ENCODE measurements around the gene FAM20A. TPM values are rescaled to one million over a fixed set of nuclear protein-coding genes. Genes with fewer than 3 reads are reported as not detected.

The FAM20A gene
- polyA plus RNA-seq, 1 donor from 2014 or later = not detected

DNA sequence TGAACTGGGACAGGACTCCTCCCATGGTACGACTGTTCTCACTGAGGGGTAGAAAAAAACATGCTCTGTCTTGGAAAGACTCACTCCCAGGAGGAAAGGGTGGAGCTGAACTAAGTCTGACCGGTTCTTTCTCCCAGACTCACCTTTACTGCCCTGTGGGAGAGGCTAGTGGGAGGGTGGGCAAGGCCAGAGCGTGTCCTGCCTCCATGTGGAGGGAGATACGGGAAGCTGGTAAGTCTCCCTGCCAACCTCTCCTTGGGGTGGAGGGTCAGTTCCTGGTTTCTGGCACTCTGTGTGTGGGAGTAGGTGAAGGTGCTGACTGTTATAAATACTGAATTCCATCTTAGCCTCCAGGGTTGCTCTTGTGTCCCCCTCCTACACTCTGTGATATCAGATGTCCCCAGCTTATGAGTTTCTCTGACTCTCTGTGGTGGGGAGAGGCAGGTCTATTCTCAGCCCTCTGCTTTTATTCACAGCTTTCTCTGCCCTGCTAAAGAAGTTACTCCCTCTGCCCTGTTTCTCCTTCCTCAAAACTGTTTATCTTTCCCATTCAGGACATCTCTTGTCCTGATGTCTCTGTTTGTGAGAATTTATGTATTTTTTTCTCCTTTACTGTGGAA lies 26.9 kb upstream of the FAM20A start:
- H3K4me3 ChIP-seq (ENCODE audit: low read length) = no peak overlapping the region
- no peaks in the 10 kb centered on the region for H3K79me2 ChIP-seq (replicated peaks; ENCODE audit: insufficient read depth, low read length)
- no peak overlapping the region for H3K27ac ChIP-seq (ENCODE audit: low read length)
- no peaks in the 10 kb centered on the region for H3F3A ChIP-seq (ENCODE audit: insufficient read depth, low read length, poor library complexity, severe bottlenecking)
- TF ChIP-seq REST (IDR thresholded peaks at IDR 0.05; ENCODE audit: borderline replicate concordance) (no peak), EP300 (conservative IDR thresholded peaks at IDR 0.05; ENCODE audit: poor library complexity, severe bottlenecking) (no peak), TAF1 (IDR thresholded peaks at IDR 0.05; ENCODE audit: low read depth) (no peak), RAD21 (conservative IDR thresholded peaks at IDR 0.05) (no peak), EZH2 (IDR thresholded peaks at IDR 0.05; ENCODE audit: borderline replicate concordance, insufficient read depth, low read length, poor library complexity, severe bottlenecking) (no peak), SMC3 (conservative IDR thresholded peaks at IDR 0.05; ENCODE audit: poor library complexity) (no peak), MXI1 (conservative IDR thresholded peaks at IDR 0.05; ENCODE audit: poor library complexity, severe bottlenecking) (no peak), CTCF (IDR thresholded peaks at IDR 0.05; ENCODE audit: poor library complexity, severe bottlenecking) (no peak), POLR2AphosphoS5 (IDR thresholded peaks at IDR 0.05) (no peak)
- no peaks in the 10 kb centered on the region for H3K36me3 ChIP-seq (ENCODE audit: insufficient read depth, low read length)
- no peaks in the 10 kb centered on the region for H4K20me1 ChIP-seq (ENCODE audit: insufficient read depth)
- no peaks in the 10 kb centered on the region for H3K27me3 ChIP-seq (ENCODE audit: insufficient read depth, low read depth, low read length)
- H3K4me2 ChIP-seq (ENCODE audit: low read length) = no peak overlapping the region
- H3K9me2 ChIP-seq (ENCODE audit: insufficient read depth, low read length) = no peaks in the 10 kb centered on the region
- no peak overlapping the region for H3K9ac ChIP-seq (ENCODE audit: low read length)
- no peaks in the 10 kb centered on the region for H3K9me3 ChIP-seq (ENCODE audit: low read length)
- no peak overlapping the region for H2AFZ ChIP-seq (ENCODE audit: low read depth, low read length)

GRCh38 chr17:68624381-68624780 lies 23.2 kb upstream of the FAM20A start:
- H2AFZ ChIP-seq (ENCODE audit: low read depth, low read length) = no peak overlapping the region
- H3K27me3 ChIP-seq (ENCODE audit: insufficient read depth, low read depth, low read length) = no peaks in the 10 kb centered on the region
- no peaks in the 10 kb centered on the region for H4K20me1 ChIP-seq (ENCODE audit: insufficient read depth)
- H3K9ac ChIP-seq (ENCODE audit: low read length) = no peak overlapping the region
- H3K27ac ChIP-seq (ENCODE audit: low read length) = no peak overlapping the region
- no peaks in the 10 kb centered on the region for H3F3A ChIP-seq (ENCODE audit: insufficient read depth, low read length, poor library complexity, severe bottlenecking)
- H3K79me2 ChIP-seq (replicated peaks; ENCODE audit: insufficient read depth, low read length) = no peaks in the 10 kb centered on the region
- H3K9me2 ChIP-seq (ENCODE audit: insufficient read depth, low read length) = no peaks in the 10 kb centered on the region
- H3K4me2 ChIP-seq (ENCODE audit: low read length) = no peak overlapping the region
- no peaks in the 10 kb centered on the region for H3K9me3 ChIP-seq (ENCODE audit: low read length)
- no peaks in the 10 kb centered on the region for H3K36me3 ChIP-seq (ENCODE audit: insufficient read depth, low read length)
- TF ChIP-seq EP300 (conservative IDR thresholded peaks at IDR 0.05; ENCODE audit: poor library complexity, severe bottlenecking) (no peak), POLR2AphosphoS5 (IDR thresholded peaks at IDR 0.05) (no peak), RAD21 (conservative IDR thresholded peaks at IDR 0.05) (no peak), TAF1 (IDR thresholded peaks at IDR 0.05; ENCODE audit: low read depth) (no peak), MXI1 (conservative IDR thresholded peaks at IDR 0.05; ENCODE audit: poor library complexity, severe bottlenecking) (no peak), EZH2 (IDR thresholded peaks at IDR 0.05; ENCODE audit: borderline replicate concordance, insufficient read depth, low read length, poor library complexity, severe bottlenecking) (no peak), SMC3 (conservative IDR thresholded peaks at IDR 0.05; ENCODE audit: poor library complexity) (no peak), REST (IDR thresholded peaks at IDR 0.05; ENCODE audit: borderline replicate concordance) (no peak), CTCF (IDR thresholded peaks at IDR 0.05; ENCODE audit: poor library complexity, severe bottlenecking) (no peak)
- H3K4me3 ChIP-seq (ENCODE audit: low read length) = no peak overlapping the region

Data from neural cell (in vitro differentiated cells).